ENCODE data around the gene INPP4B. TPM values are rescaled to one million over a fixed set of nuclear protein-coding genes. Genes with fewer than 3 reads are reported as not detected.

The INPP4B gene
- total RNA-seq, 1 donor from 2014 or later = 32.7 TPM

DNA sequence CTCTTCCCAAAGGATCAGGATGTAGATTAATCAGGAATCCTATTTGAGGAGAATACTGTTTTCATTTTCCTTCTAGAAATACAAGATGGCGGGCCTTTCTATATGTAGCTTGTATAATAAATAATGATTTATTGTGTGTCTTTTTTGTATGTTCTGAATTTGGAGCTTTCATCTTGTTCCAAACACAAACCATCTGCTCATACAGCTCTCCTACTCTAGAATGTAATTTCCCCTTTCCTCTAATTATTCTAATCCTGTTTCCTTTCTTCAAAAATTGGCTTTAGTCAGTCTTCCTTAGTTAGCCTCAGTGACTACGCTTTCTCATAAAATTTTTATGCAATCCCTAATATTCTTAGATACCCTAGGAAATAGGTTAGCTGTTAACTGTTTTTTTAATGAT, 422.2 kb downstream of the INPP4B start:
- intact Hi-C loops (cut with DNase I) = no loop called here
- no peak overlapping the region for H3K27ac ChIP-seq
- TF ChIP-seq, protein P1, sequence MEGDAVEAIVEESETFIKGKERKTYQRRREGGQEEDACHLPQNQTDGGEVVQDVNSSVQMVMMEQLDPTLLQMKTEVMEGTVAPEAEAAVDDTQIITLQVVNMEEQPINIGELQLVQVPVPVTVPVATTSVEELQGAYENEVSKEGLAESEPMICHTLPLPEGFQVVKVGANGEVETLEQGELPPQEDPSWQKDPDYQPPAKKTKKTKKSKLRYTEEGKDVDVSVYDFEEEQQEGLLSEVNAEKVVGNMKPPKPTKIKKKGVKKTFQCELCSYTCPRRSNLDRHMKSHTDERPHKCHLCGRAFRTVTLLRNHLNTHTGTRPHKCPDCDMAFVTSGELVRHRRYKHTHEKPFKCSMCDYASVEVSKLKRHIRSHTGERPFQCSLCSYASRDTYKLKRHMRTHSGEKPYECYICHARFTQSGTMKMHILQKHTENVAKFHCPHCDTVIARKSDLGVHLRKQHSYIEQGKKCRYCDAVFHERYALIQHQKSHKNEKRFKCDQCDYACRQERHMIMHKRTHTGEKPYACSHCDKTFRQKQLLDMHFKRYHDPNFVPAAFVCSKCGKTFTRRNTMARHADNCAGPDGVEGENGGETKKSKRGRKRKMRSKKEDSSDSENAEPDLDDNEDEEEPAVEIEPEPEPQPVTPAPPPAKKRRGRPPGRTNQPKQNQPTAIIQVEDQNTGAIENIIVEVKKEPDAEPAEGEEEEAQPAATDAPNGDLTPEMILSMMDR (IDR thresholded peaks at IDR 0.05) = no peak

DNA sequence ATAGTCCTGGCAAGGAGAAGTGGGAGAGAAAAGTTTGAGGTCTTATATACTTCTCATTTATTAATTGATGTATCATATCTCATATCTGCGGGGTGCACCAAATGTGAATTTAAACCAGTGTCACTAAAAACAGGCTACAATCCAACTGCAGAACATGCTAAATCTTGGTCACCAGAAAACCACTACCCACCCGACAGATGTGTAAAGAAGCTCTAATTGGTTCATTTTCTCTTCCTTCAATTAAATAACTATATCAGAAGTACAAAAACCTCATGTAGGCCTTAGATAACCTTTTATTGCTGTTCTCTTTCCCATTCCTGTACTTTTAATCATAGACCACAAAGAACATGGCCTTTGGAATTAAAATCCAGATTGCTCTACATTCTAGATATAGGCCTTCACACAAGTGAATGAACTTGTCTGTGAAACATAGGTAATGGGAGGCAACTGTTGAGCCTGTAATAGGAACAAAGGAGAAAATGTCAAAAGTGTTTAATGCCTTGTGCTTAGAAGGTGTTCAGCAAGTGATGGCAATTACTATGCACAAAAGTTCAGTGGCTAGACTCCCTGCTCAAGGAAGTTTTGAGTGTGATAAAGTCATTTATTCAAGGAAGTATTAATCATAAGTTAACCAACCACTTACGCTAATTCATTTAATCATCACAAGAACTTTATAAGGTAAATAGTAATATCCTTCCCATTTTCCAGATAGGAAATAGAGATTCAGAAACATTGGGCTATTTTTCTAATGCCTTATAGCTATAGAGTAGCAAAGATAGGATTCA, 425.6 kb downstream of the INPP4B start:
- H3K4me3 ChIP-seq = no peak overlapping the region
- no peaks in the 10 kb centered on the region for H3K9me3 ChIP-seq
- intact Hi-C loops (cut with DNase I) = no loop called here
- H3K27me3 ChIP-seq = no peaks in the 10 kb centered on the region
- no peaks in the 10 kb centered on the region for H3K4me1 ChIP-seq
- DNase-seq (ENCODE audit: low spot score in 2 of 2) = no peak
- no peak overlapping the region for H3K27ac ChIP-seq
- no peaks in the 10 kb centered on the region for H3K36me3 ChIP-seq
- TF ChIP-seq, protein P1 (IDR thresholded peaks at IDR 0.05) = no peak

More for the DNA sequence above, 422.2 kb downstream of the INPP4B start:
- no peaks in the 10 kb centered on the region for H3K36me3 ChIP-seq
- no peak for DNase-seq (ENCODE audit: low spot score in 2 of 2)
- H3K4me3 ChIP-seq = no peak overlapping the region
- no peaks in the 10 kb centered on the region for H3K4me1 ChIP-seq
- H3K9me3 ChIP-seq = no peaks in the 10 kb centered on the region
- no peaks in the 10 kb centered on the region for H3K27me3 ChIP-seq

- intact Hi-C loops (cut with DNase I) = no loop called here
- TF ChIP-seq, protein P1 (IDR thresholded peaks at IDR 0.05) = no peak
- no peaks in the 10 kb centered on the region for H3K36me3 ChIP-seq
- H3K4me3 ChIP-seq = no peak overlapping the region
- no peak for DNase-seq (ENCODE audit: low spot score in 2 of 2)
- H3K4me1 ChIP-seq = no peaks in the 10 kb centered on the region
- H3K27me3 ChIP-seq = no peaks in the 10 kb centered on the region
- no peak overlapping the region for H3K27ac ChIP-seq
- H3K9me3 ChIP-seq = no peaks in the 10 kb centered on the region
These were observed 426.4 kb downstream of the INPP4B start for GRCh38 chr4:142419712-142420111.

DNA sequence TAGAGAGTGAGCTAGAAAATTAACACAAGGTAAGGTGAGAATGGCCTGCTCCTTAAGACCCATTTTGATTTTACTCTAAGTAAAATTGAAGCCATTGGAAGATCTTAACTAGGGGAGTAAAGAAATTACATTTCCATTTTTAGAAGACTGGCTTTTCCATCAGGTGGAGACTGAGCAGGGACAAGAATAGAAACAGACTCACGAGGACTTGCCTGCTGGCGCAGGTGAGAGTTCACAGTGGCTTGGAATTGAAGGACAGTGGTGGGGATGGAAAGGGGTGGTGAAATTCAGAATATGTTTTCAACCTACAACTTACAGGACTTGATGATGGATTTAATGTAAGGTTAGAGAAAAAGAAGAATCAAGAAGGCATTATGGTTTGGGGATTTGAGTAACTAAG, 427.4 kb downstream of the INPP4B start:
- Histone ChIP-seq H3K36me3 (no peaks in the 10 kb centered on the region), H3K4me3 (no peak overlapping the region), H3K4me1 (no peaks in the 10 kb centered on the region), H3K9me3 (no peaks in the 10 kb centered on the region), H3K27ac (no peak overlapping the region), H3K27me3 (no peaks in the 10 kb centered on the region)
- TF ChIP-seq, protein P1 (IDR thresholded peaks at IDR 0.05) = no peak
- DNase-seq (ENCODE audit: low spot score in 2 of 2) = no peak
- intact Hi-C loops (cut with DNase I) = no loop called here

DNA sequence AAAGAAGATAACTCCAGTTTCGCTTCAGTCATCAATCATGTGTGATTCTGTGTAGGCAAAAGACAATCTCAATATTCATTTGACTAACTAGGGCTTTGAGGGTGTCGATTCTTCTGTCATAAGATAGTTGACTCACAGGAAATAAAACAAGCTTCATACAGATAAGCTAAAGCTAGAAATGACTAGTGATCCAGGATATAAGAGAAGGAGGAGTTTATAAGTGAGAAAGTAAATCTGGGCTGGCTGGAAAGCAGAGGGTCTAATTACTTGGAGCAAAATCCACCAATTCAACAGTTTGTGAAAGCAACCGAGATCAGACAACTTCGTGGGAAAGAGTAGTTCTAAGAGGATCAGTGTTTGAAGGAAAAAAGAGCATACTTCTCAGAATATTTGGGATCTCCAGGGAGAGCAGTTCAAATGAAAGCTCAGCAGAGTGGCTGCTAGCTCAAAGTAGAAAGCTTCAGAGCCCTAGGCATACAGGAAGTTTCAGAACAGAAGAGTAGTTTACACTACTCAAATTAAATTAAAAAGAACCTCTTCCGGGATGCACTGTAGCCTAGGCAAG, 429.3 kb downstream of the INPP4B start:
- intact Hi-C loops (cut with DNase I) = no loop called here
- DNase-seq (ENCODE audit: low spot score in 2 of 2) = no peak
- Histone ChIP-seq H3K9me3 (no peaks in the 10 kb centered on the region), H3K27ac (no peak overlapping the region), H3K4me3 (no peak overlapping the region), H3K27me3 (no peaks in the 10 kb centered on the region), H3K36me3 (no peaks in the 10 kb centered on the region), H3K4me1 (no peaks in the 10 kb centered on the region)
- TF ChIP-seq, protein P1 (IDR thresholded peaks at IDR 0.05) = no peak

All from ascending aorta (tissue), 2 donors.